ENCODE data around the gene RAB33A.
A peak's percentile ranks its signal among the peaks of the same experiment; 100 is the strongest.

- TF ChIP-seq POLR2A (IDR thresholded peaks at IDR 0.05; ENCODE audit: borderline replicate concordance, extremely low read depth, insufficient read depth, insufficient read length) (no peak), CEBPB (IDR thresholded peaks at IDR 0.05; ENCODE audit: low read depth) (no peak), TCF7L2 (IDR thresholded peaks at IDR 0.05; ENCODE audit: borderline replicate concordance, extremely low read depth, insufficient read depth, insufficient read length) (no peak), ZNF274 (IDR thresholded peaks at IDR 0.05; ENCODE audit: low read depth, low read length) (no peak), CTCF (IDR thresholded peaks at IDR 0.05 in 2 of 3, conservative IDR thresholded peaks at IDR 0.05 in 1 of 3; ENCODE audit: borderline replicate concordance in 1 of 3, insufficient read depth in 1 of 3, low read depth in 2 of 3, low read length in 2 of 3) (peak in 2 of 3 experiments; percentile 6 to 20; a peak in 1 of 6 replicates), YY1 (IDR thresholded peaks at IDR 0.05; ENCODE audit: extremely low read depth, insufficient replicate concordance, low read depth, low read length) (no peak), REST (IDR thresholded peaks at IDR 0.05; ENCODE audit: low read depth) (no peak), ATF3 (IDR thresholded peaks at IDR 0.05) (no peak), EGR1 (IDR thresholded peaks at IDR 0.05; ENCODE audit: low read depth) (no peak), EZH2phosphoT487 (IDR thresholded peaks at IDR 0.05; ENCODE audit: borderline replicate concordance) (no peak)
Observed at GRCh38 chrX:130144509-130144908, 27.3 kb upstream of the RAB33A start.

All from HCT116 (cell line).